Measurements from ENCODE around the gene KDSR.

KDSR gene

GRCh38 chr18:63367053-63367953 is at the start of gene KDSR:
KDSR (minus strand) TSS chr18:63367206; CDS start chr18:63367118, 88 bp downstream.
- TF ChIP-seq, protein P1, sequence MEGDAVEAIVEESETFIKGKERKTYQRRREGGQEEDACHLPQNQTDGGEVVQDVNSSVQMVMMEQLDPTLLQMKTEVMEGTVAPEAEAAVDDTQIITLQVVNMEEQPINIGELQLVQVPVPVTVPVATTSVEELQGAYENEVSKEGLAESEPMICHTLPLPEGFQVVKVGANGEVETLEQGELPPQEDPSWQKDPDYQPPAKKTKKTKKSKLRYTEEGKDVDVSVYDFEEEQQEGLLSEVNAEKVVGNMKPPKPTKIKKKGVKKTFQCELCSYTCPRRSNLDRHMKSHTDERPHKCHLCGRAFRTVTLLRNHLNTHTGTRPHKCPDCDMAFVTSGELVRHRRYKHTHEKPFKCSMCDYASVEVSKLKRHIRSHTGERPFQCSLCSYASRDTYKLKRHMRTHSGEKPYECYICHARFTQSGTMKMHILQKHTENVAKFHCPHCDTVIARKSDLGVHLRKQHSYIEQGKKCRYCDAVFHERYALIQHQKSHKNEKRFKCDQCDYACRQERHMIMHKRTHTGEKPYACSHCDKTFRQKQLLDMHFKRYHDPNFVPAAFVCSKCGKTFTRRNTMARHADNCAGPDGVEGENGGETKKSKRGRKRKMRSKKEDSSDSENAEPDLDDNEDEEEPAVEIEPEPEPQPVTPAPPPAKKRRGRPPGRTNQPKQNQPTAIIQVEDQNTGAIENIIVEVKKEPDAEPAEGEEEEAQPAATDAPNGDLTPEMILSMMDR (IDR thresholded peaks at IDR 0.05; ENCODE audit: low read depth, low read length), result no peak
- H3K4me3 ChIP-seq (ENCODE audit: low read depth, low read length), result peak within 1 kb of the TSS; percentile 91

DNA sequence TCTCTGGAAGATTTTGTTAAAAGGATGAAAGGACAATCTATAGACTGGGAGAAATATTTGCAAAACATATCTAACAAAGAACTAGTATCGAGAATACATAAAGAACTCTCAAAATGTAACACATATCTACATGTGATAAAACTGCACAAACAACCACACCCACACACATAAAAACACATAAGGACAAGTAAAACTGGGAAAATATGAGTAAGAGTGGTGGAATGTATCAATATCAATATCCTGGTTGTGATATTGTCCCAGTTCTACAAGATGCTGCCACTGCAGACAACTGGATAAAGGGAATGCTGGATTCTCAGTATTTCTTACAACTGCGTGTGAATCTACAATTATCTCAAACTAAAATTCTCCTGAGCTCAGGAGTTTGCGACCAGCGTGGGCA is 45.9 kb upstream of the KDSR start:
- TF ChIP-seq, protein P1 (IDR thresholded peaks at IDR 0.05; ENCODE audit: low read depth, low read length), result no peak

GRCh38 chr18:63410792-63411191 is 43.8 kb upstream of the KDSR start:
- TF ChIP-seq, protein P1 (IDR thresholded peaks at IDR 0.05; ENCODE audit: low read depth, low read length), result no peak
- no peak overlapping the region for H3K4me3 ChIP-seq (ENCODE audit: low read depth, low read length)

More for the DNA sequence above, 45.9 kb upstream of the KDSR start:
- H3K4me3 ChIP-seq (ENCODE audit: low read depth, low read length), result no peak overlapping the region

GRCh38 chr18:63409301-63409700 is 42.3 kb upstream of the KDSR start:
- no peak overlapping the region for H3K4me3 ChIP-seq (ENCODE audit: low read depth, low read length)
- TF ChIP-seq, protein P1 (IDR thresholded peaks at IDR 0.05; ENCODE audit: low read depth, low read length), result no peak

GRCh38 chr18:63407734-63408133 is 40.7 kb upstream of the KDSR start:
- no peak overlapping the region for H3K4me3 ChIP-seq (ENCODE audit: low read depth, low read length)
- TF ChIP-seq, protein P1 (IDR thresholded peaks at IDR 0.05; ENCODE audit: low read depth, low read length), result no peak

DNA sequence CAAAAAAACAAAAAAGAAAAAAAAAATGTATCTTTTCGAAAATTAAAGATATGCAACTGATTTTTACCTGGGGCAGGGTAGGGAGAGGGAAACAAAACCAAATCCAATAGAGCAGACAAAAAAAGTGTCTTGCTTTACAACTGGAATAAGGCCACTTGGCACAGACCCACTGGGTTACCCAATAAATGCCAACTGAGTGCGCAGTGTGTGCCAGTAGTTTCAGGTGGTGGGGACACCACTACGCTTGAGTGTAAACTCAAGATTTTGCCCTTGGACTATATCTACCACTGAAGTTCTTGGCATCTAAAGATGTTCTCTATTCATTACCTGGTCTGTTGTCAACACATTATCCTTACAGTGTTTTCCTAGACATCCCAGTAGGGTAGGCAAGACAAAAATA is 39.0 kb upstream of the KDSR start:
- H3K4me3 ChIP-seq (ENCODE audit: low read depth, low read length), result no peak overlapping the region
- TF ChIP-seq, protein P1 (IDR thresholded peaks at IDR 0.05; ENCODE audit: low read depth, low read length), result no peak

Data from WI38 (cell line).